Esophagus squamous epithelium (tissue), 5 donors: ENCODE results near the gene SAE1. TPM values are rescaled to one million over a fixed set of nuclear protein-coding genes. Genes with fewer than 3 reads are reported as not detected.

ENCODE experiments used
- DNase-seq: peaks from one replicate; lab custom pipeline; 2025; lab: John Stamatoyannopoulos, UW
- H3K27ac ChIP-seq, 4 donors: fragments of 200-600 bp; sonication (generic); one replicate each; pipeline ENCODE4 v1.5.1; 2016 to 2019; ENCODE audit warnings: mild to moderate bottlenecking in 1 of 4
- H3K27me3 ChIP-seq, 4 donors: fragments of 200-600 bp; sonication (generic); 1 replicate in 3 of 4; 2 replicates in 1 of 4; pipeline versions ENCODE4 v1.5.1 to v1.6.0; 2017 to 2021; ENCODE audit warnings: antibody characterized with exemption in 1 of 4
- H3K36me3 ChIP-seq, 3 donors: fragments of 200-600 bp; sonication (generic); one replicate each; pipeline ENCODE4 v1.5.1; 2016 to 2019
- H3K4me1 ChIP-seq, 3 donors: fragments of 200-600 bp; sonication (generic); one replicate each; pipeline ENCODE4 v1.5.1; 2017 to 2019
- H3K4me3 ChIP-seq, 4 donors: fragments of 200-600 bp; sonication (generic); 1 replicate in 3 of 4; 2 replicates in 1 of 4; pipeline ENCODE4 v1.5.1; 2016 to 2019; ENCODE audit warnings: mild to moderate bottlenecking in 2 of 4, moderate library complexity in 1 of 4
- H3K9me3 ChIP-seq, 3 donors: fragments of 200-600 bp; sonication (generic); one replicate each; pipeline ENCODE4 v1.5.1; 2016 to 2019
- CTCF ChIP-seq, 6 experiments: fragments of 450-650 bp in 4 of 6; fragments of 200-600 bp in 2 of 6; sonication (generic) in 2 of 6; IDR thresholded peaks; one replicate each; pipeline ENCODE4 v1.5.1; 2016 to 2019; ENCODE audit warnings: antibody characterized with exemption in 6 of 6, mild to moderate bottlenecking in 4 of 6, moderate library complexity in 4 of 6
- POLR2A ChIP-seq, 4 donors: fragments of 450-650 bp; IDR thresholded peaks; one replicate each; pipeline ENCODE4 v1.6.1; 2017; ENCODE audit warnings: antibody characterized with exemption in 4 of 4, mild to moderate bottlenecking in 4 of 4, moderate library complexity in 3 of 4
- WGBS, 2 donors: methylation state at CpG; one replicate each; pipeline ENCODE4 v1.1.5; 2018; 5-methylcytosine and 5-hydroxymethylcytosine counted together
- intact Hi-C: fragments of 100-400 bp; cut with DNase I; formaldehyde crosslinking; loops from one replicate; pipeline ENCODE4 v1.15.0; 2022
- total RNA-seq, 4 donors: library from RNA; depleted of rRNA; stranded (reverse); fragments of >200 nt; gene quantifications; one replicate each; pipeline ENCODE4 v1.1.0, GENCODE V29; 2016
- donor health status: DM: yes; HTN: yes; CAD: no.

Gene SAE1
- total RNA-seq, 4 donors from 2014 or later: 31.8 to 73.5 (median 62.1) TPM

- WGBS, 2 donors: 0 to 1% methylated on average over 5 to 12 of the region's 35 CpGs
- intact Hi-C loops: no loop called here
- H3K27me3 ChIP-seq: no peaks in the 10 kb centered on the region
- H3K9me3 ChIP-seq: no peaks in the 10 kb centered on the region
- H3K36me3 ChIP-seq: no peaks in the 10 kb centered on the region
- no peak for DNase-seq
- peaks cover 25 to 56% (median 34%) of the 10 kb centered on the region in 3 donors for H3K4me1 ChIP-seq
- peak overlapping the region; percentile 99 to 100 (median 100) for H3K27ac ChIP-seq
- TF ChIP-seq POLR2A (IDR thresholded peaks at IDR 0.05): no peak
- TF ChIP-seq CTCF (IDR thresholded peaks at IDR 0.05): no peak
- H3K4me3 ChIP-seq: peak overlapping the region; percentile 64 to 98 (median 90)
Observed at GRCh38 chr19:47111006-47111621, 19.5 kb upstream of the SAE1 start.

DNA sequence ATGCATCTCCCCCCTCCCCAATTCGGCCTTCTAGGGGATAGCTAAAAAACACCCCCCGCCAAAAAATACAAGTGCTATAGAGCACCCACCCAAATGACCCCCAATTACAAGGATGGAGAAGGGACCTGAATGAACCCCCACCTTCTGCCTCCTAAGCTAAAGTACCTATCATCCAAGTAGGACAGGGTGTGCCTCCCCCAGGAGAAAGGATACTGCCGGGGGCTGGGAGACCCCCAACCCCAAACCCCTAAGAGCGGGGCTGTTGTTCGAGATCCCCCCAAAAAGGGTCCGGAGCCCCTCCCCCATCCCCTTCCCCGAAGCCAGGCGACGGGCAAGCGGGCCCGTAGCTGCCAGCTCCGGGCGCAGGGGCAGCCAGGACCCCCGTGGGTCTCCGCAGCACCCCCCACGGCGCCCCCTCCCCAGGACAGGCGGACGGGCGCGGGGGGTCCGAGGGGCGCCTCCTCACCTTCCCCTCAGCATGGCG lies 18.9 kb upstream of the SAE1 start:
- Histone ChIP-seq H3K27me3 (no peaks in the 10 kb centered on the region), H3K27ac (peak overlapping the region; percentile 99 to 100 (median 100)), H3K4me3 (peak overlapping the region; percentile 64 to 98 (median 90)), H3K36me3 (no peaks in the 10 kb centered on the region), H3K9me3 (no peaks in the 10 kb centered on the region), H3K4me1 (peaks cover 20 to 50% (median 28%) of the 10 kb centered on the region in 3 donors)
- TF ChIP-seq POLR2A (IDR thresholded peaks at IDR 0.05) (no peak), CTCF (IDR thresholded peaks at IDR 0.05) (no peak)
- 0% methylated on average over 1 to 4 of the region's 24 CpGs for WGBS, 2 donors
- no peak for DNase-seq
- intact Hi-C loops: no loop called here

DNA sequence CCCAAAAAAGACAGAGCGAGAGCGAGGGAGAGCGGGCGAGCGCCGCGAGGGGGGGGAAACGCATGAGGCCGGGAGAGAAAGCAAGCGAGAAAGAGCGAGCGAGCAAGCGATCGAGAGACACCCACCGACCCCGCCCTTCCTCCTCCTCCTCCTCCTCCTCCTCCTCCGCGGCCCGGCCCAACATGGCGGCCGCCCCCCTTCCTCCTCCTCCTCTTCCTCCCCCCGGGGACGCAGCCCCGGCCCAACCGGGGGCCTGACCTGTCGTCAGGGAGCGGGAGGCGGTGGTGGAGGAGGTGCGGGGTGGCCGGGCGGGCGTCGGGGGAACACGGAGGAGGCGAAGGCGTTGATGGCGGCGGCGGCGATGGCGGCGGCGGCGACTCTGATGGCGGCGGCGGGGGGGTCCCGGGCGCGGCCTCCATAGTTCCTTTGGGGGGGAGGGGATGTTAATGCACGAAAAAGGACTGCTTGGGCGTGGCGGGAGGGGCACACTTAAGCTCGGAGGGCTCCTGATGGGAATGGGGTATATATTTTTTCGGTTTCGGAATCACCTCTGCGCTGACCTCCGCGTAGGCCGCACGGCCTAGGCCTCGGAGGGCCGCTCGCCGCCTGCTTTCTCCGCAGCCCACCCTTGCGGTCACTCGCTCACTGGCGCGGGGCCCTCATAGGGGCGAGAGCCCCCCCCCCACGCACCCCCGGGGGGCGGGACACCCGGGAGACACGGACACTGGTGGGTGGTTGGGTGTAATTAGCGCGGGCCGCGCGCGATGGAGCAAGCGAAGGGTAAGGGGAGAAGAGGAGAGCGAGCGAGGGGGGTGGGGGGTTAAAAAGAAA lies 18.3 kb upstream of the SAE1 start:
- H3K27me3 ChIP-seq: no peaks in the 10 kb centered on the region
- no peaks in the 10 kb centered on the region for H3K9me3 ChIP-seq
- WGBS, 2 donors: 0% methylated on average over 2 to 24 of the region's 85 CpGs
- TF ChIP-seq CTCF (IDR thresholded peaks at IDR 0.05) (peak in 2 of 6 experiments; percentile 2 to 8), POLR2A (IDR thresholded peaks at IDR 0.05) (peak in 2 of 4 donors; percentile 70 to 88)
- peak overlapping the region; percentile 99 to 100 (median 100) for H3K27ac ChIP-seq
- H3K4me1 ChIP-seq: peaks cover 13 to 43% (median 21%) of the 10 kb centered on the region in 3 donors
- peak; percentile 67 for DNase-seq
- intact Hi-C loops: no loop called here
- H3K36me3 ChIP-seq: no peaks in the 10 kb centered on the region
- H3K4me3 ChIP-seq: peak overlapping the region; percentile 64 to 98 (median 90)

DNA sequence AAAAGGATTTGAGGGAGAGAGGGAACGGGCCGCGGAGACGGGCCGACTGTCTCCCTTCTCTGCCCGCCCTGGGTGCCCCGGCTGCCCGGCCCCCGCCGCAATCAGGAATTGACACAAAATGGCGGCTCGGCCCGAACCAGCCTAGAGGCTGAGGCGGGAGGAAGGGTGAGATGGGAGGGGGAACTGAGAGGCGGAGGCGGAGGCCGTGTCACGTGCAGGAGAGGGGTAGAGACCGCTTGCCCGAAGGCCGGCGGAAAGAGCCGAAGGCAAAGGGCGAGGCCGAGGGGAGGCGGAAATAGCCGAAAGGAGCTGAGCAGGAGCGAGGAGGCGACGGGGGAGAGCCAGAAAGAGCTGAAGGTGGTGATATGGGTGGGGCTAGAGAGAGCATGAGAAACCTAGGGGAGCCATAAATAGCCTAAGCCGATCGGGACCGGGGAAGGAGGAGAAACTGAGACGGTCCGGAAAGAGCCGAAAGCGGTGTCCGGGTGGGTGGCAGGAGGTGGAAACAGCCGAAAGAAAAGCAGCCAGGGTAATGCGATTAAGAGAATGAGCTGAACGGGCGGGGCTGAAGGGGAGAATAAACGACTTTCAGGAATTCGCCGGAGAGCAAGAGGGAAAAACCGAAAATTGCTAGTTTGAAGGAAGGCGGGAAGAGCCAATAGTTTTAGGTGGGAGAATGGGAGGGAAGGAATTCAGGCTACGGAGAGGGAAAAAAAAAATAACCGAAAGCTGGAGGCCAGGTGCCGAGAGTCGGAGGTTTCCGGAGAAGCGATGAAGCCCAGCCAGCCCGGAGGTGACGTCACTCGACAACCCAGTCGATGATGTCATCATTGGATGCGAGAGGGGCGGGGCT lies 17.4 kb upstream of the SAE1 start, which contains the start of gene ZC3H4:
Gene ZC3H4 (minus strand): TSS at position 780 of the 853 bp plus-strand sequence. CDS start 1,192 bp downstream, outside the sequence.
- H3K36me3 ChIP-seq: no peaks in the 10 kb centered on the region
- peak within 1 kb of the TSS; percentile 99 to 100 (median 100) for H3K27ac ChIP-seq
- H3K27me3 ChIP-seq: no peaks in the 10 kb centered on the region
- H3K4me1 ChIP-seq: peaks cover 8 to 35% (median 13%) of the 10 kb centered on the region in 3 donors
- peak within 1 kb of the TSS; percentile 64 to 98 (median 90) for H3K4me3 ChIP-seq
- peak; percentile 84 for DNase-seq
- TF ChIP-seq POLR2A (IDR thresholded peaks at IDR 0.05): peak in 3 of 4 donors; percentile 67 to 94 (median 68)
- TF ChIP-seq CTCF (IDR thresholded peaks at IDR 0.05): peak in 2 of 6 experiments; percentile 2 to 7
- intact Hi-C loops: no loop called here
- H3K9me3 ChIP-seq: no peaks in the 10 kb centered on the region
- WGBS, 2 donors: 0 to 1% methylated on average over 58 to 59 of the region's 59 CpGs
